Stomach (tissue), 9 donors: ENCODE measurements around the gene UBR4. TPM values are rescaled to one million over a fixed set of nuclear protein-coding genes. Genes with fewer than 3 reads are reported as not detected.

Source experiments
- DNase-seq, 2 donors: peaks; one replicate each; pipeline versions ENCODE4 v3.0.0 to v3.0.0-alpha.2; 2013 to 2019
- H3K27ac ChIP-seq, 5 donors: fragments of 200-600 bp in 4 of 5; sonication (generic) in 4 of 5; one replicate each; pipeline ENCODE4 v1.5.1; 2013 to 2019; ENCODE audit warnings: mild to moderate bottlenecking in 1 of 5, moderate library complexity in 1 of 5
- H3K27me3 ChIP-seq, 3 donors: fragments of 200-600 bp; sonication (generic); one replicate each; pipeline ENCODE4 v1.5.1; 2017 to 2019; ENCODE audit warnings: mixed run types in 1 of 3
- H3K36me3 ChIP-seq, 4 donors: fragments of 200-600 bp; sonication (generic); 1 replicate in 3 of 4; 2 replicates in 1 of 4; pipeline ENCODE4 v1.5.1; 2016 to 2019
- H3K4me1 ChIP-seq, 4 donors: fragments of 200-600 bp; sonication (generic); one replicate each; pipeline ENCODE4 v1.5.1; 2016 to 2019
- H3K4me3 ChIP-seq, 4 donors: fragments of 200-600 bp; sonication (generic) in 3 of 4; one replicate each; pipeline ENCODE4 v1.5.1; 2016 to 2019; ENCODE audit warnings: mild to moderate bottlenecking in 1 of 4
- H3K9me3 ChIP-seq, 4 donors: fragments of 200-600 bp; sonication (generic); one replicate each; pipeline ENCODE4 v1.5.1; 2016 to 2019
- CTCF ChIP-seq, 7 experiments: fragments of 450-650 bp in 4 of 7; fragments of 200-600 bp in 3 of 7; sonication (generic) in 3 of 7; IDR thresholded peaks; one replicate each; pipeline ENCODE4 v1.5.1; 2016 to 2019; ENCODE audit warnings: antibody characterized with exemption in 7 of 7, control low read depth in 2 of 7, mild to moderate bottlenecking in 1 of 7
- EP300 ChIP-seq: sonication (generic); formaldehyde crosslinking; IDR thresholded peaks from one replicate; pipeline ENCODE4 v1.6.1; 2017; ENCODE audit warnings: antibody characterized with exemption
- POLR2A ChIP-seq, 4 donors: fragments of 450-650 bp; IDR thresholded peaks; one replicate each; pipeline ENCODE4 v1.6.1; 2016; ENCODE audit warnings: antibody characterized with exemption in 4 of 4, control low read depth in 2 of 4, mild to moderate bottlenecking in 1 of 4, moderate library complexity in 1 of 4
- POLR2AphosphoS5 ChIP-seq, 3 donors: sonication (generic); formaldehyde crosslinking; IDR thresholded peaks; one replicate each; pipeline ENCODE4 v1.6.1; 2016; ENCODE audit warnings: antibody characterized with exemption in 3 of 3
- WGBS, 5 donors: extraction: QIAGEN DNeasy Blood & Tissue Kit in 3 of 5; methylation state at CpG; one replicate each; pipeline versions ENCODE4 v1.1.5 to v1.1.7; 2013 to 2018; 5-methylcytosine and 5-hydroxymethylcytosine counted together
- intact Hi-C: fragments of 100-400 bp; cut with DNase I; formaldehyde crosslinking; loops from one replicate; pipeline ENCODE4 v1.15.1; 2023; ENCODE audit warnings: low total_unique reads
- polyA plus RNA-seq, 3 donors: library from polyadenylated mRNA; stranded (reverse); fragments of 200-250 nt; gene quantifications; one replicate each; pipeline ENCODE4 v1.2.3, GENCODE V29; 2013
- total RNA-seq, 5 donors: library from RNA; depleted of rRNA; stranded (reverse); fragments of >200 nt; gene quantifications; one replicate each; pipeline versions ENCODE4 v1.1.0 to v1.2.3, GENCODE V29; 2014 to 2016
- donor health status: healthy with polysubstance abuse.
- donor health status: Bipolar disorder and iron deficiency.
- donor health status: healthy.

The UBR4 gene
- total and polyA plus RNA-seq, 8 donors = 41.9 to 262 (median 128) TPM

- Histone ChIP-seq H3K36me3 (no peaks in the 10 kb centered on the region), H3K4me3 (no peak overlapping the region), H3K9me3 (no peaks in the 10 kb centered on the region), H3K4me1 (peaks cover 0 to 15% (median 4%) of the 10 kb centered on the region in 4 donors), H3K27ac (no peak overlapping the region), H3K27me3 (peaks cover 0 to 46% (median 18%) of the 10 kb centered on the region in 3 donors)
- intact Hi-C loops = no loop called here
- WGBS, 5 donors = 89 to 96% (median 93%) methylated on average over 5 of the region's 5 CpGs
- DNase-seq = no peak
- no peak for TF ChIP-seq EP300
- TF ChIP-seq POLR2AphosphoS5 (IDR thresholded peaks at IDR 0.05) = no peak
- no peak for TF ChIP-seq CTCF (IDR thresholded peaks at IDR 0.05)
- TF ChIP-seq POLR2A (IDR thresholded peaks at IDR 0.05) = no peak
Measured at GRCh38 chr1:19049798-19050197, 160.3 kb downstream of the UBR4 start.

- H3K36me3 ChIP-seq = no peaks in the 10 kb centered on the region
- H3K27ac ChIP-seq = no peak overlapping the region
- H3K9me3 ChIP-seq = no peaks in the 10 kb centered on the region
- TF ChIP-seq POLR2A (IDR thresholded peaks at IDR 0.05) (no peak), CTCF (IDR thresholded peaks at IDR 0.05) (no peak), EP300 (no peak), POLR2AphosphoS5 (IDR thresholded peaks at IDR 0.05) (no peak)
- 72 to 81% (median 74%) methylated on average over 15 of the region's 15 CpGs for WGBS, 5 donors
- intact Hi-C loops = no loop called here
- H3K4me3 ChIP-seq = no peak overlapping the region
- H3K27me3 ChIP-seq = peaks cover 0 to 46% (median 15%) of the 10 kb centered on the region in 3 donors
- no peak for DNase-seq
- peaks cover 0 to 15% (median 4%) of the 10 kb centered on the region in 4 donors for H3K4me1 ChIP-seq
Measured at GRCh38 chr1:19049128-19049768, 160.8 kb downstream of the UBR4 start.

GRCh38 chr1:19046972-19047731 lies 162.9 kb downstream of the UBR4 start:
- no peak for DNase-seq
- H3K9me3 ChIP-seq = no peaks in the 10 kb centered on the region
- H3K27me3 ChIP-seq = peaks cover 0 to 44% (median 15%) of the 10 kb centered on the region in 3 donors
- peaks cover 0 to 15% (median 4%) of the 10 kb centered on the region in 4 donors for H3K4me1 ChIP-seq
- H3K4me3 ChIP-seq = no peak overlapping the region
- 83 to 96% (median 88%) methylated on average over 9 to 10 of the region's 10 CpGs for WGBS, 5 donors
- H3K27ac ChIP-seq = no peak overlapping the region
- TF ChIP-seq CTCF (IDR thresholded peaks at IDR 0.05) (no peak), EP300 (no peak), POLR2AphosphoS5 (IDR thresholded peaks at IDR 0.05) (no peak), POLR2A (IDR thresholded peaks at IDR 0.05) (no peak)
- intact Hi-C loops = no loop called here
- H3K36me3 ChIP-seq = no peaks in the 10 kb centered on the region

GRCh38 chr1:19045898-19046880 lies 163.9 kb downstream of the UBR4 start:
- 57 to 73% (median 64%) methylated on average over 18 of the region's 18 CpGs for WGBS, 5 donors
- Histone ChIP-seq H3K4me3 (no peak overlapping the region), H3K27ac (no peak overlapping the region), H3K27me3 (peaks cover 0 to 47% (median 15%) of the 10 kb centered on the region in 3 donors), H3K4me1 (peaks cover 0 to 15% (median 4%) of the 10 kb centered on the region in 4 donors), H3K36me3 (no peaks in the 10 kb centered on the region), H3K9me3 (no peaks in the 10 kb centered on the region)
- intact Hi-C loops = no loop called here
- no peak for DNase-seq
- TF ChIP-seq EP300 (no peak), CTCF (IDR thresholded peaks at IDR 0.05) (no peak), POLR2A (IDR thresholded peaks at IDR 0.05) (no peak), POLR2AphosphoS5 (IDR thresholded peaks at IDR 0.05) (no peak)
